Middle frontal gyrus (tissue), 1 donor: ENCODE measurements around the gene FOXN3.
A peak's percentile ranks its signal among the peaks of the same experiment; 100 is the strongest.

Experiments
- DNase-seq: peaks from one replicate; pipeline ENCODE4 v3.0.0-alpha.2; 2015; ENCODE audit warnings: low spot score; ENCODE audit errors: extremely low spot score

The FOXN3 gene

GRCh38 chr14:89365061-89365801 lies 51.8 kb downstream of the FOXN3 start:
- no peak for DNase-seq

- no peak for DNase-seq
Observed at GRCh38 chr14:89364316-89364715, 52.7 kb downstream of the FOXN3 start.

- no peak for DNase-seq
Observed at GRCh38 chr14:89360277-89360676, 56.8 kb downstream of the FOXN3 start.

- no peak for DNase-seq
Observed at GRCh38 chr14:89359477-89360222, 57.4 kb downstream of the FOXN3 start.

GRCh38 chr14:89357655-89358297 lies 59.3 kb downstream of the FOXN3 start:
- DNase-seq: no peak

GRCh38 chr14:89356927-89357326 lies 60.1 kb downstream of the FOXN3 start:
- no peak for DNase-seq

- no peak for DNase-seq
Observed at GRCh38 chr14:89356496-89356895, 60.5 kb downstream of the FOXN3 start.

- DNase-seq: no peak
Observed at GRCh38 chr14:89353766-89354113, 63.3 kb downstream of the FOXN3 start.

GRCh38 chr14:89352976-89353765 lies 63.9 kb downstream of the FOXN3 start:
- no peak for DNase-seq

- no peak for DNase-seq
Observed at GRCh38 chr14:89351516-89352404, 65.3 kb downstream of the FOXN3 start.

GRCh38 chr14:89351221-89351515 lies 65.9 kb downstream of the FOXN3 start:
- DNase-seq: no peak

GRCh38 chr14:89350152-89350551 lies 66.9 kb downstream of the FOXN3 start:
- no peak for DNase-seq

GRCh38 chr14:89349171-89350008 lies 67.6 kb downstream of the FOXN3 start:
- DNase-seq: peak; percentile 72

- no peak for DNase-seq
Observed at GRCh38 chr14:89348722-89349121, 68.3 kb downstream of the FOXN3 start.

GRCh38 chr14:89347885-89348284 lies 69.1 kb downstream of the FOXN3 start:
- no peak for DNase-seq

GRCh38 chr14:89344920-89345254 lies 72.1 kb downstream of the FOXN3 start:
- DNase-seq: no peak

GRCh38 chr14:89343356-89343755 lies 73.7 kb downstream of the FOXN3 start:
- DNase-seq: no peak

- DNase-seq: no peak
Observed at GRCh38 chr14:89342049-89342448, 75.0 kb downstream of the FOXN3 start.

- DNase-seq: no peak
Observed at GRCh38 chr14:89340200-89341181, 76.5 kb downstream of the FOXN3 start.
